HepG2 (cell line): ENCODE results near the gene SMG5. TPM values are rescaled to one million over a fixed set of nuclear protein-coding genes. Genes with fewer than 3 reads are reported as not detected.

ENCODE experiments used
- ATF7-NPFF ChIP-seq: sonication (generic); formaldehyde crosslinking; IDR thresholded peaks from 2 replicates; pipeline ENCODE4 v1.8.1; 2023; ENCODE audit warnings: mild to moderate bottlenecking, low read depth, missing genetic modification reagents, moderate library complexity
- FIP1L1 ChIP-seq: fragments of 200-400 bp; formaldehyde crosslinking; IDR thresholded peaks from 2 replicates; pipeline ENCODE4 v1.6.1; 2018; ENCODE audit warnings: low read depth, mild to moderate bottlenecking, low read length, moderate library complexity, borderline replicate concordance; ENCODE audit not compliant: insufficient read depth
- FOXO4 ChIP-seq: sonication (generic); formaldehyde crosslinking; conservative IDR thresholded peaks from 2 replicates; pipeline ENCODE4 v1.8.1; 2023; ENCODE audit warnings: missing genetic modification reagents
- GTF3A ChIP-seq: sonication (generic); formaldehyde crosslinking; conservative IDR thresholded peaks from 2 replicates; pipeline ENCODE4 v1.4.0; 2020; ENCODE audit warnings: mild to moderate bottlenecking, missing genetic modification reagents
- HIVEP1 ChIP-seq: sonication (generic); formaldehyde crosslinking; IDR thresholded peaks from 2 replicates; pipeline ENCODE4 v1.4.0; 2020; ENCODE audit warnings: mild to moderate bottlenecking, missing genetic modification reagents
- HNRNPUL1 ChIP-seq: fragments of 200-400 bp; formaldehyde crosslinking; IDR thresholded peaks from 2 replicates; pipeline ENCODE4 v1.6.1; 2017; ENCODE audit warnings: low read depth, mild to moderate bottlenecking, low read length, moderate library complexity
- KAT2B ChIP-seq: fragments of 150-350 bp; IDR thresholded peaks from 2 replicates; pipeline ENCODE4 v1.6.1; 2014; ENCODE audit warnings: low read depth, low read length, borderline replicate concordance
- KDM5A ChIP-seq: fragments of 200-600 bp; sonication (generic); IDR thresholded peaks from 2 replicates; pipeline ENCODE4 v1.7.0; 2018; ENCODE audit warnings: antibody characterized with exemption, mild to moderate bottlenecking, low read length, borderline replicate concordance
- NFYC ChIP-seq: IDR thresholded peaks from 2 replicates; pipeline ENCODE4 v1.6.1; 2016; ENCODE audit warnings: missing genetic modification reagents, missing compliant biosample characterization
- SAFB2 ChIP-seq: sonication (generic); formaldehyde crosslinking; IDR thresholded peaks from 2 replicates; pipeline ENCODE4 v1.5.1; 2020; ENCODE audit warnings: missing genetic modification reagents, low read depth, mild to moderate bottlenecking, borderline replicate concordance
- SMARCE1 ChIP-seq: fragments of 450-650 bp; IDR thresholded peaks from 2 replicates; pipeline ENCODE4 v1.6.1; 2017; ENCODE audit warnings: borderline replicate concordance
- SP5 ChIP-seq: IDR thresholded peaks from 2 replicates; pipeline ENCODE4 v1.6.1; 2016; ENCODE audit warnings: low read depth, borderline replicate concordance
- SRY ChIP-seq: sonication (generic); formaldehyde crosslinking; IDR thresholded peaks from 2 replicates; pipeline ENCODE4 v1.8.0; 2022; ENCODE audit warnings: mild to moderate bottlenecking, missing genetic modification reagents
- TBP ChIP-seq: sonication (generic); formaldehyde crosslinking; IDR thresholded peaks from 2 replicates; pipeline ENCODE4 v1.5.0; 2020; ENCODE audit warnings: missing genetic modification reagents
- THAP8 ChIP-seq: sonication (generic); formaldehyde crosslinking; IDR thresholded peaks from 2 replicates; pipeline ENCODE4 v1.5.1; 2020; ENCODE audit warnings: missing genetic modification reagents, mild to moderate bottlenecking, borderline replicate concordance
- XRCC5 ChIP-seq: fragments of 200-400 bp; formaldehyde crosslinking; optimal IDR thresholded peaks from 2 replicates; pipeline ENCODE3; 2017; ENCODE audit warnings: mild to moderate bottlenecking, low read length
- ZBTB2 ChIP-seq: sonication (generic); formaldehyde crosslinking; IDR thresholded peaks from 2 replicates; pipeline ENCODE4 v1.8.0; 2022; ENCODE audit warnings: low read depth, missing genetic modification reagents
- ZBTB20 ChIP-seq: sonication (generic); formaldehyde crosslinking; IDR thresholded peaks from 2 replicates; pipeline ENCODE4 v1.8.1; 2023; ENCODE audit warnings: missing genetic modification reagents, low read depth, mild to moderate bottlenecking, borderline replicate concordance
- ZBTB49 ChIP-seq: sonication (generic); formaldehyde crosslinking; IDR thresholded peaks from 2 replicates; pipeline ENCODE4 v1.4.0; 2020; ENCODE audit warnings: missing genetic modification reagents, borderline replicate concordance
- ZNF326 ChIP-seq: sonication (generic); formaldehyde crosslinking; IDR thresholded peaks from 2 replicates; pipeline ENCODE4 v1.4.0; 2020; ENCODE audit warnings: missing genetic modification reagents, borderline replicate concordance
- ZNF530 ChIP-seq: sonication (generic); formaldehyde crosslinking; IDR thresholded peaks from 2 replicates; pipeline ENCODE4 v1.5.0; 2020; ENCODE audit warnings: low read depth, mild to moderate bottlenecking, missing genetic modification reagents
- ZNF720 ChIP-seq: sonication (generic); formaldehyde crosslinking; IDR thresholded peaks from 2 replicates; pipeline ENCODE4 v1.4.0; 2020; ENCODE audit warnings: missing genetic modification reagents
- polyA plus RNA-seq, 8 experiments: library from polyadenylated mRNA; depleted of rRNA in 3 of 8; stranded (reverse) in 7 of 8; unstranded in 1 of 8; fragments of >200 nt; fragmentation: Illumina TruSeq in 4 of 8; extraction: Trizol in 4 of 8; gene quantifications; 2 replicates each; pipeline versions ENCODE4 v1.2.1 to v1.2.3, GENCODE V29; 2011 to 2016; ENCODE audit warnings: low read depth in 4 of 8, missing spikeins in 1 of 8, mixed read lengths in 1 of 8; ENCODE audit not compliant: insufficient read depth in 1 of 8
- total RNA-seq, 5 experiments: library from RNA; depleted of rRNA; stranded (reverse); fragments of >200 nt; fragmentation: Illumina TruSeq; extraction: Trizol; gene quantifications; 2 replicates each; pipeline ENCODE4 v1.2.3, GENCODE V29; 2016; ENCODE audit warnings: low read depth in 1 of 5

Gene SMG5
- total and polyA plus RNA-seq, 2 of the 13 experiments (the other 11 are each of a cell fraction or from before 2014, with no cell fraction given), result 50.5 to 84.0 TPM

- no peak for TF ChIP-seq ZBTB49 (CRISPR knock-in tag)
- TF ChIP-seq THAP8 (CRISPR knock-in tag), result peak; percentile 58; the same call in 1 of the 2 replicates
- 0 out of 2 replicates have a peak, but pooled peaks have one; percentile 21 for TF ChIP-seq SP5 (CRISPR knock-in tag)
- peak; percentile 74 for TF ChIP-seq ZBTB2 (CRISPR knock-in tag)
- TF ChIP-seq HIVEP1 (CRISPR knock-in tag), result peak; percentile 48; the same call in 1 of the 2 replicates
- peak; percentile 94; the same call in 1 of the 2 replicates for TF ChIP-seq KDM5A
- peak; percentile 86; the same call in 1 of the 2 replicates for TF ChIP-seq ZBTB20
- peak; percentile 48; the same call in 1 of the 2 replicates for TF ChIP-seq SAFB2 (CRISPR knock-in tag)
- peak; percentile 71; the same call in 1 of the 2 replicates for TF ChIP-seq GTF3A
- no peak for TF ChIP-seq FIP1L1
- TF ChIP-seq NFYC, result peak; percentile 81
- TF ChIP-seq ATF7-NPFF (CRISPR knock-in tag), result peak; percentile 65
- TF ChIP-seq ZNF530, result no peak
- TF ChIP-seq SRY (CRISPR knock-in tag), result no peak; the same call in 1 of the 2 replicates
- peak; percentile 29 for TF ChIP-seq XRCC5
- no peak for TF ChIP-seq ZNF326 (CRISPR knock-in tag)
- TF ChIP-seq ZNF720 (CRISPR knock-in tag), result no peak
- no peak for TF ChIP-seq TBP
- no peak for TF ChIP-seq HNRNPUL1
- TF ChIP-seq SMARCE1, result no peak
- peak; percentile 98 for TF ChIP-seq FOXO4
- TF ChIP-seq KAT2B, result no peak
Measured at GRCh38 chr1:156282479-156283222, at the start of gene SMG5 (continued).
